ENCODE results near the gene RFNG.

The RFNG gene

GRCh38 chr17:82065193-82065637 is 13.6 kb upstream of the RFNG start:
- H3K27ac ChIP-seq (ENCODE audit: low read depth, low read length), result peak overlapping the region; percentile 78
- peaks cover 20% of the 10 kb centered on the region for H3K4me1 ChIP-seq (ENCODE audit: insufficient read depth, low read length)
- H3K36me3 ChIP-seq (ENCODE audit: insufficient read depth, low read length), result peaks cover 31% of the 10 kb centered on the region
- peak overlapping the region; percentile 68 to 77 for H3K4me3 ChIP-seq (ENCODE audit: low read depth in 1 of 2, low read length in 2 of 2)
- no peaks in the 10 kb centered on the region for H3K9me3 ChIP-seq (ENCODE audit: low read length)
- H3K9ac ChIP-seq (ENCODE audit: low read length), result peak overlapping the region; percentile 74
- no peaks in the 10 kb centered on the region for H3K27me3 ChIP-seq (ENCODE audit: control insufficient read depth in 1 of 2, insufficient read depth in 2 of 2, low read length in 2 of 2)

- H3K4me1 ChIP-seq (ENCODE audit: insufficient read depth, low read length), result peaks cover 20% of the 10 kb centered on the region
- H3K27ac ChIP-seq (ENCODE audit: low read depth, low read length), result peak overlapping the region; percentile 78
- no peaks in the 10 kb centered on the region for H3K9me3 ChIP-seq (ENCODE audit: low read length)
- H3K9ac ChIP-seq (ENCODE audit: low read length), result peak overlapping the region; percentile 74
- H3K4me3 ChIP-seq (ENCODE audit: low read depth in 1 of 2, low read length in 2 of 2), result peak overlapping the region; percentile 68 to 77
- peaks cover 34% of the 10 kb centered on the region for H3K36me3 ChIP-seq (ENCODE audit: insufficient read depth, low read length)
- H3K27me3 ChIP-seq (ENCODE audit: control insufficient read depth in 1 of 2, insufficient read depth in 2 of 2, low read length in 2 of 2), result no peaks in the 10 kb centered on the region
Measured at GRCh38 chr17:82064433-82065192, 13.0 kb upstream of the RFNG start.

- Histone ChIP-seq H3K27ac (ENCODE audit: low read depth, low read length) (no peak overlapping the region), H3K36me3 (ENCODE audit: insufficient read depth, low read length) (peaks cover 34% of the 10 kb centered on the region), H3K9ac (ENCODE audit: low read length) (peak overlapping the region; percentile 74), H3K4me1 (ENCODE audit: insufficient read depth, low read length) (peaks cover 20% of the 10 kb centered on the region), H3K9me3 (ENCODE audit: low read length) (no peaks in the 10 kb centered on the region), H3K4me3 (ENCODE audit: low read depth in 1 of 2, low read length in 2 of 2) (no peak overlapping the region), H3K27me3 (ENCODE audit: control insufficient read depth in 1 of 2, insufficient read depth in 2 of 2, low read length in 2 of 2) (no peaks in the 10 kb centered on the region)
Measured at GRCh38 chr17:82063424-82064415, 12.1 kb upstream of the RFNG start.

- H3K4me1 ChIP-seq (ENCODE audit: insufficient read depth, low read length), result peaks cover 20% of the 10 kb centered on the region
- H3K9ac ChIP-seq (ENCODE audit: low read length), result no peak overlapping the region
- H3K36me3 ChIP-seq (ENCODE audit: insufficient read depth, low read length), result peaks cover 35% of the 10 kb centered on the region
- no peaks in the 10 kb centered on the region for H3K27me3 ChIP-seq (ENCODE audit: control insufficient read depth in 1 of 2, insufficient read depth in 2 of 2, low read length in 2 of 2)
- H3K27ac ChIP-seq (ENCODE audit: low read depth, low read length), result no peak overlapping the region
- H3K9me3 ChIP-seq (ENCODE audit: low read length), result no peaks in the 10 kb centered on the region
- H3K4me3 ChIP-seq (ENCODE audit: low read depth in 1 of 2, low read length in 2 of 2), result no peak overlapping the region
Measured at GRCh38 chr17:82062984-82063368, 11.4 kb upstream of the RFNG start.

- no peaks in the 10 kb centered on the region for H3K9me3 ChIP-seq (ENCODE audit: low read length)
- H3K27me3 ChIP-seq (ENCODE audit: control insufficient read depth in 1 of 2, insufficient read depth in 2 of 2, low read length in 2 of 2), result no peaks in the 10 kb centered on the region
- peaks cover 20% of the 10 kb centered on the region for H3K4me1 ChIP-seq (ENCODE audit: insufficient read depth, low read length)
- no peak overlapping the region for H3K4me3 ChIP-seq (ENCODE audit: low read depth in 1 of 2, low read length in 2 of 2)
- H3K9ac ChIP-seq (ENCODE audit: low read length), result no peak overlapping the region
- no peak overlapping the region for H3K27ac ChIP-seq (ENCODE audit: low read depth, low read length)
- peaks cover 39% of the 10 kb centered on the region for H3K36me3 ChIP-seq (ENCODE audit: insufficient read depth, low read length)
Measured at GRCh38 chr17:82062076-82062983, 10.7 kb upstream of the RFNG start.

GRCh38 chr17:82061047-82061925 is 9.7 kb upstream of the RFNG start:
- H3K27me3 ChIP-seq (ENCODE audit: control insufficient read depth in 1 of 2, insufficient read depth in 2 of 2, low read length in 2 of 2), result no peaks in the 10 kb centered on the region
- H3K9ac ChIP-seq (ENCODE audit: low read length), result no peak overlapping the region
- H3K4me3 ChIP-seq (ENCODE audit: low read depth in 1 of 2, low read length in 2 of 2), result no peak overlapping the region
- no peaks in the 10 kb centered on the region for H3K9me3 ChIP-seq (ENCODE audit: low read length)
- no peak overlapping the region for H3K27ac ChIP-seq (ENCODE audit: low read depth, low read length)
- peaks cover 39% of the 10 kb centered on the region for H3K36me3 ChIP-seq (ENCODE audit: insufficient read depth, low read length)
- peaks cover 16% of the 10 kb centered on the region for H3K4me1 ChIP-seq (ENCODE audit: insufficient read depth, low read length)

GRCh38 chr17:82060614-82061013 is 9.0 kb upstream of the RFNG start:
- Histone ChIP-seq H3K9me3 (ENCODE audit: low read length) (no peaks in the 10 kb centered on the region), H3K4me1 (ENCODE audit: insufficient read depth, low read length) (peaks cover 12% of the 10 kb centered on the region), H3K27ac (ENCODE audit: low read depth, low read length) (no peak overlapping the region), H3K36me3 (ENCODE audit: insufficient read depth, low read length) (peaks cover 39% of the 10 kb centered on the region), H3K9ac (ENCODE audit: low read length) (no peak overlapping the region), H3K4me3 (ENCODE audit: low read depth in 1 of 2, low read length in 2 of 2) (no peak overlapping the region), H3K27me3 (ENCODE audit: control insufficient read depth in 1 of 2, insufficient read depth in 2 of 2, low read length in 2 of 2) (no peaks in the 10 kb centered on the region)

GRCh38 chr17:82060001-82060380 is 8.4 kb upstream of the RFNG start:
- H3K9ac ChIP-seq (ENCODE audit: low read length), result no peak overlapping the region
- H3K9me3 ChIP-seq (ENCODE audit: low read length), result no peaks in the 10 kb centered on the region
- H3K4me3 ChIP-seq (ENCODE audit: low read depth in 1 of 2, low read length in 2 of 2), result no peak overlapping the region
- H3K4me1 ChIP-seq (ENCODE audit: insufficient read depth, low read length), result peaks cover 12% of the 10 kb centered on the region
- no peak overlapping the region for H3K27ac ChIP-seq (ENCODE audit: low read depth, low read length)
- peaks cover 44% of the 10 kb centered on the region for H3K36me3 ChIP-seq (ENCODE audit: insufficient read depth, low read length)
- H3K27me3 ChIP-seq (ENCODE audit: control insufficient read depth in 1 of 2, insufficient read depth in 2 of 2, low read length in 2 of 2), result no peaks in the 10 kb centered on the region

GRCh38 chr17:82059272-82060000 is 7.8 kb upstream of the RFNG start:
- Histone ChIP-seq H3K9me3 (ENCODE audit: low read length) (no peaks in the 10 kb centered on the region), H3K4me3 (ENCODE audit: low read depth in 1 of 2, low read length in 2 of 2) (no peak overlapping the region), H3K4me1 (ENCODE audit: insufficient read depth, low read length) (peaks cover 7% of the 10 kb centered on the region), H3K36me3 (ENCODE audit: insufficient read depth, low read length) (peaks cover 48% of the 10 kb centered on the region), H3K27ac (ENCODE audit: low read depth, low read length) (no peak overlapping the region), H3K9ac (ENCODE audit: low read length) (no peak overlapping the region), H3K27me3 (ENCODE audit: control insufficient read depth in 1 of 2, insufficient read depth in 2 of 2, low read length in 2 of 2) (no peaks in the 10 kb centered on the region)

GRCh38 chr17:82058855-82059249 is 7.2 kb upstream of the RFNG start:
- H3K4me3 ChIP-seq (ENCODE audit: low read depth in 1 of 2, low read length in 2 of 2), result no peak overlapping the region
- peaks cover 54% of the 10 kb centered on the region for H3K36me3 ChIP-seq (ENCODE audit: insufficient read depth, low read length)
- no peak overlapping the region for H3K9ac ChIP-seq (ENCODE audit: low read length)
- H3K27ac ChIP-seq (ENCODE audit: low read depth, low read length), result no peak overlapping the region
- no peaks in the 10 kb centered on the region for H3K9me3 ChIP-seq (ENCODE audit: low read length)
- no peaks in the 10 kb centered on the region for H3K27me3 ChIP-seq (ENCODE audit: control insufficient read depth in 1 of 2, insufficient read depth in 2 of 2, low read length in 2 of 2)
- peaks cover 3% of the 10 kb centered on the region for H3K4me1 ChIP-seq (ENCODE audit: insufficient read depth, low read length)

All from muscle layer of colon (tissue), 2 donors.